ENCODE data around the gene MMRN1.

GRCh38 chr4:89868999-89869589 lies 25.6 kb upstream of the MMRN1 start:
- TF ChIP-seq POLR2A (IDR thresholded peaks at IDR 0.05; ENCODE audit: low read depth) = no peak
- TF ChIP-seq EP300 (IDR thresholded peaks at IDR 0.05) = no peak
- TF ChIP-seq CTCF (IDR thresholded peaks at IDR 0.05) = peak; percentile 25 to 64 (median 56)

Measured in esophagus muscularis mucosa (tissue), 4 donors.